T1000 (cell line): Measurements from ENCODE around the gene UBC.

Source experiments
- DNase-seq: peaks from one replicate; lab custom pipeline; 2025; ENCODE audit warnings: mixed read lengths; lab: John Stamatoyannopoulos, UW

The UBC gene

GRCh38 chr12:124914392-124915238 is at the start of gene UBC:
Gene UBC, minus strand, starts transcription at chr12:124914650. Its CDS starts 879 bp downstream, at chr12:124913771.
- no peak for DNase-seq

DNA sequence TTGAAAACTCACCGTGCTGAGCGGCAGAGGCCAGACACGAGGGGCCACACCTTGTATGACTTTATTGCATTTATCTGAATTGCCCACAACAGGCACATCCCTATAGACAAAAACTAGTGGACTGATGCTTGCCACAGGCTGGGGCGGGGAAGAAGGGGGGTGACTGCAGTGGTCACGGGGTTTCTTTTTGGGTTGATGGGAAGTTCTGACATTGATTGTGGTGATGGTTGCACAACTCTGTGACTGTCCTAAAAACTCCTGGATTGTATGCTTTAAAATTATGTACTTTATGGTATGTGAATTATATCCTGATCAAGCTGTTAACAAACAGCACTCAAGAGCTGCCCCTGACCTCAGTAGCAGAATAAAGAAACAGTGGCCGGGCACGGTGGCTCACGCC is 48.8 kb upstream of the UBC start:
- no peak for DNase-seq

GRCh38 chr12:124961055-124961454 is 46.6 kb upstream of the UBC start:
- DNase-seq: no peak

- DNase-seq: no peak
Measured at GRCh38 chr12:124956571-124956970, 42.1 kb upstream of the UBC start.

DNA sequence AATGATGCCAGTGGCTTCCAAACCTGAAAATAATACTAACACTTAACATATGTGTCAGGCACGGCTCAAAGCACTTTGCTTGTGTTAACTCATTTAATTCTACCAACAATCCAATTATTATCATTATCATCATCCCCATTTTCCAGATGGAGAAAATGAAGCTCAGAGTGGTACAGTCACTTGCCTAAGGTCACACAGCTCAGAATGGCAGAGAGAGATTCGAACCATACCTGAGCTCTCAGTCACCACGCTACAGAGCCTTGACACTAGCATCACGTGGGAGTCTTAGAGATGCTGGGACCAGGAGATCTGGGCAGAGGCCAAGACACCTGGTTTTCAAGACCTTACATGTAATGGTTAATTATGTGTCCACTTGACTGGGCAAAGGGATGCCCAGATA is 40.3 kb upstream of the UBC start:
- no peak for DNase-seq

GRCh38 chr12:124953689-124954405 is 39.4 kb upstream of the UBC start:
- no peak for DNase-seq

GRCh38 chr12:124952801-124953200 is 38.4 kb upstream of the UBC start:
- DNase-seq: peak; percentile 6

DNA sequence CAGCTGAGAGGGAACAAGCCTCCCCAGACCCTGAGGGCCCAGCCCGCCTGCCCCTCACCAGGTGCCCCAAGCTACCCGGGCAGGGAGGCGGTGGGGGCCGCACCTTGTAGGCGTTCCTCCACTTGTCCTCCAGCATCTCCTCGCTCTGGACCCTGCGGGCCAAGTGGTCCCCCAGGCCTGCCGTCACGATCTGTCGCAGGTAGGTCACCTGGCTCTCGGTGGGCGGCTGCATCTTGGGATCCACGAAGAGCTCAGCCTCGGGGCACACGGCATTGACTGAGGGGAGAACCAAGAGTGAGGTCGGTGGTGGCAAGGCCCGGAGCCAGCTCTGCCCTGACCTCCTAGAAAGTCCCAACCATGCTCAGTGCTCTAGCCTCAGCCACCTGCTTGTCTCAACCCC is 37.8 kb upstream of the UBC start:
- no peak for DNase-seq

GRCh38 chr12:124949779-124950728 is 35.6 kb upstream of the UBC start:
- no peak for DNase-seq

DNA sequence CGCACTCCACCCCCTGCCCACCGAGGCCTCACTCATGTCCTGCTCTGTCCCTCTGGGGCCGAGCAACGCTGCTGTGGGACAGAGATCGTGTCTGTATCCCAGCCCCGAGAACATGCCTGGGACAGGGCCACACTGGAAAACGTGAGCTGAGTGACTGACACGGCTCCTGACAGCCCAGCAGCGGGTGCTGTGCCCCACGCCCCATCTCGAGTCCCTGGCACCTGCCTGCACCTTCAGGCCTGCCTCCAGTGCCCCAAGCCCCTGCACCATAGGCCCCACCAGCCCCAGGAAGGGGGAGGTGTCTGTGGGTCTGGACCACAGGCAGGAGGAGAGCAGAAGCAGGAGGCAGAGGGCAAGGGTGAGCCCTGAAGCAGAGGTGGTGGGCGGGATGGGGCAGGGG is 34.6 kb upstream of the UBC start:
- no peak for DNase-seq

DNA sequence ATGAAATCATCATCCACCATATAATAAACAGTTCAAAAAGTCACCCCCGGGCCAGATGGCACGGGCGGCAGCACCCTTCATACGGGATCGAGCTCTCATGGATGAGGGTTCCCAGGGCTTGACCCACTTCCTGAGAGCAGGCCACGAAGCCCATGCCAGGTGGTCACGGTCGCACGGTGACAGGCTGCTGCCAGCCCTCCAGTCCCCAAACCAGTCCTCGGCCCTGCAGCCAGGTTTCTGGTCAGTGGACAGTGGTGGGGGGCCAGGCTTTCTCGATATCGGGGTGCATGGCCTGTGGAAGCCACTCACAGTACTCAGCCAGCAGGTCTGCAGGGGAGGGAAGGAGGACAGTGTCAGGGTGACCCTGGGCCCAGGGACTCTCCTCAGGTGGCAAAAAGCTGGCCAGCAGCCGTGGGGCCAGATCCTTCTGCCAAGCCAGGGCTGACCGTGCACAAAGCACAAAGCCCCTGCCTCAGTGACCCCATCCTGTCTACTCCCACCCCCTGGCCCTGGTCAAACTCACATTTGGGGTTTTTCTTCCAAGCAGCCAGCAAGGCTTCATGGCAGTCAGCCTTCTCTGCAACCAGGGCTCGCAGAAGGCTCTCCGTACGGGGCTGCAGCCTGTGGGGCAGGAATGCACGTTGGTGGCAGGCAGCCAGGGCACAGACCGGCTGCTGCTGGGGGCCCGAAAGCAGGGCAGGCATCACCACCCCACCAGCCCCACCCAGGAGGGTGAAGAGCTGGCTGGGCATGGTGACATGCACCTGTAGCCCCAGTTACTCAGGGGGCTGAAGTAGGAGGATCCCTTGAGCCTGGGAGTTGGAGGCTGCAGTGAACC is 33.3 kb upstream of the UBC start:
- DNase-seq: no peak

GRCh38 chr12:124947013-124947412 is 32.6 kb upstream of the UBC start:
- no peak for DNase-seq

DNA sequence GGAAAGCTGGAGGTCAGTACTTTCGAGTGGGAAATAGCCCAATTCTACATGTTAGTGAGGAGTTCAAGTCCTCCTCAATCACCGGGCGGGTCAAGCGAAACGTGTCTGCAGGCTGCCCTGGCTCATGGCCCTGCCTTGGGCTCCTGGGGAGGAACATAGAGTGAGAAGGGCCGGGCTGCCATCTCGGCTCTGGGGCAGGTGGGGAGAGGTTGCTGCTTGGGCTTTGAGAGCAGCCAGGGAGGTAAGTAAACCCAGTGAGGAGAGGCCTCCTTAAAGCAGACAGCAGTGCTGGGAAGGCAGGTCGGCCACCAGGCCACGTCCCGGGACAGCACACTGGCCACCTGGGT is 32.0 kb upstream of the UBC start:
- DNase-seq: no peak

GRCh38 chr12:124941170-124941527 is 26.7 kb upstream of the UBC start:
- no peak for DNase-seq

- no peak for DNase-seq
Measured at GRCh38 chr12:124940393-124941169, 26.1 kb upstream of the UBC start.

- DNase-seq: no peak
Measured at GRCh38 chr12:124940143-124940392, 25.6 kb upstream of the UBC start.

DNA sequence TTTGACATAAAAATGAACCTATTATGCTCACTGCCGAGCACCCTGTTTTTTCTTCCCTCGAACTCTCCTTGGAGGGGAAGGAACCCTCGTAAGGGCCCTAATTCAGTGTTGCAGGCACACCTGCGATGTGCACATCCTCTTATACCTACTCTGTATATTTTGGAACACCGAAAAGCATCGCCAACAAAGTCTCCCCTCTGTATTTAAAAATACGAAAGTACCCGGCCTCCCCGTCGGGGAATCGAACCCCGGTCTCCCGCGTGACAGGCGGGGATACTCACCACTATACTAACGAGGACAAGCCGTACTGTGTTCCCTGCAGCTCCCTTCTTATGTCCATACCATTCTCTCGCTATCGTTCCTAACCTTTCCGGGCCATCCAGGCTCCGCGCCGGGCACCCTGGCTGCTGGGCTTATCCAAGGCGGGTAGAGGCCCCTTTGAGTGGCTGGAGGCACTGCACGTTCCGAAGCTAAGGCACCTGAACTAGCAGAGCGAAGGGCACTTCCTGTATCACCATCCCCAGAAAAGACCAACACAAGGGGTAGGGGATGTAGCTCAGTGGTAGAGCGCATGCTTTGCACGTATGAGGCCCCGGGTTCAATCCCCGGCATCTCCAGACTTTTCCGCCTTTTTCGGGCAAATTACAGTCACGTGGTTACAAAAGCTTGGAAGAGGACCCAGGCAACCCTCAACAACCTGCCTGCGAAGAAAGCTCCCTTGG is 25.1 kb upstream of the UBC start:
- no peak for DNase-seq

- no peak for DNase-seq
Measured at GRCh38 chr12:124939079-124939420, 24.6 kb upstream of the UBC start.

- no peak for DNase-seq
Measured at GRCh38 chr12:124938587-124938986, 24.1 kb upstream of the UBC start.

- no peak for DNase-seq
Measured at GRCh38 chr12:124938108-124938507, 23.7 kb upstream of the UBC start.
